PC-9 (cell line): ENCODE results near the gene CHST11.

Source experiments
- CTCF ChIP-seq: fragments of 200-600 bp; sonication (generic); conservative IDR thresholded peaks from 2 replicates; pipeline ENCODE4 v1.6.1; 2017; ENCODE audit warnings: mixed run types, antibody characterized with exemption, mild to moderate bottlenecking, moderate library complexity
- EZH2 ChIP-seq: fragments of 200-600 bp; sonication (generic); IDR thresholded peaks from 2 replicates; pipeline ENCODE4 v1.8.0; 2017; ENCODE audit warnings: antibody characterized with exemption, low read depth

GRCh38 chr12:104520242-104520900 is 63.6 kb downstream of the CHST11 start:
- TF ChIP-seq CTCF (no peak), EZH2 (no peak)
